ENCODE results near the gene ACO2.
A peak's percentile ranks its signal among the peaks of the same experiment; 100 is the strongest.

- TF ChIP-seq CTCF (IDR thresholded peaks at IDR 0.05) (peak; percentile 31 to 77 (median 64)), POLR2A (IDR thresholded peaks at IDR 0.05) (peak; percentile 38)
Measured at GRCh38 chr22:41543854-41544670, 75.1 kb downstream of the ACO2 start, which contains the start of gene POLR3H.

Measured in prostate gland (tissue), 2 donors.